HG02938 (cell line): ENCODE results near the gene FAM20C.

Experiments
- ATAC-seq: cut with Tn5 transposase; IDR thresholded peaks from one replicate; pipeline ENCODE4 v1.9.1; 2021; ENCODE audit warnings: mild to moderate bottlenecking, moderate library complexity; ENCODE audit not compliant: unreplicated experiment

Gene FAM20C

GRCh38 chr7:266851-267840, 74.8 kb downstream of the FAM20C start:
- no peak for ATAC-seq

DNA sequence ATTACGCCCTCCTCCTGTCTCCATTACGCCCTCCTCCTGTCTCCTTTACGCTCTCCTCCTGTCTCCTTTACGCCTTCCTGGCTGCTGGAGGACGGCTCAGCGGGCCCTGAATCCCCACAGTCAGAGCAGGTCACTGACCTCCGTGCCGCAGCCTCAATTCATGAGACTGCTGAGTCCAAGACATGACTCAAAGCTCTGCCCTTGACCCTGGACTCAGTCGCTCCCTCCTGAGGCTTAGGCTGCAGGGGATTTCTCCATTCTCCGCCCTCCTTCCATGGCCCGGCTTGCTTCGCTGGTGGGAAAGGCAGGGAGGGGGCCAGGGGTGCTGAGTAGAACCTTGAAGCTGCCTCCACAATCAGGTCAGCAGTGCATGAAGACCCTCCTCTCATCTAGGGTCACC, 76.6 kb downstream of the FAM20C start:
- ATAC-seq: no peak

DNA sequence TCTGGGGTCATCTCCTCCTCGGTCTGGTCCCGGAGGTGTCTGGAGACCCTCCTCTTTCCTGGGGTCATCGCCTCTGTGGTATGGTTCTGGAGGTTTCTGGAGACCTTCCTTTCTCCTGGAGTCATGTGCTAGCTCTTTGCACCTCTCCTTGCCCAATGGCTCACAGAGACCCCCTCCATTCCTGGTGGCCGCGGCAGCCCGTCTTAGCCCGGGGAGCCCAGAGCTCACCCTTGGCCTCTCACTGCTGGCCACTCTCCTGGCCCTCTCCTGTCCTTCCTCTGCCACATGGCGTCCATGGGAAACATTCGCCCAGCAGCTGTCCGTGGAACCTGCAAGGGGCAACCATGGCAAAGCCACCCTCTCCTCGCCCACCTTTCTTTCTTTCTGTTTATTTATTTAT, 77.3 kb downstream of the FAM20C start:
- ATAC-seq: no peak

GRCh38 chr7:270351-270983, 78.1 kb downstream of the FAM20C start:
- ATAC-seq: no peak

- ATAC-seq: no peak
Observed at GRCh38 chr7:271266-272107, 79.1 kb downstream of the FAM20C start.

DNA sequence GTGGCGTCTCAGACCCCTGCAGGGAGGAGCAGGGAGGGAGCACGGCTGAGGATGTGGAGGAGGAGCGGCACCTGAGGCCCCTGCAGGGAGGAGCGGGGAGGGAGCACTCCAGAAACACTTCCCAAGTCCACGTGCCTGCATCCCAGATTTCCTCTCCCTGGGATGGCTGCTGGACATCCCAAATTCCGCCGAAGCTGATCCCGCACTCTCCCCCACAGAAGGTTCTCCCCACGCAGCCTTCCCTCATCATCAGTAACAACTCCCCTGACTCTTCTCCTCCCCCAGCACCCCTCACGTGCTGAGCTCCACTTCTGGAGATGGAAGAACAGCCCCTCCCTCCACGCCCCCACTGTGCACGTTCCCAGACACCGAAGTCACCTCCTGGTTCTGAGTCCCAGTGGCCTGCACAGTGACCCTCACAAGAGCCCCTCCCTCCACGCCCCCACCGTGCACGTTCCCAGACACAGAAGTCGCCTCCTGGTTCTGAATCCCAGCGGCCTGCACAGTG, 79.8 kb downstream of the FAM20C start:
- ATAC-seq: no peak

DNA sequence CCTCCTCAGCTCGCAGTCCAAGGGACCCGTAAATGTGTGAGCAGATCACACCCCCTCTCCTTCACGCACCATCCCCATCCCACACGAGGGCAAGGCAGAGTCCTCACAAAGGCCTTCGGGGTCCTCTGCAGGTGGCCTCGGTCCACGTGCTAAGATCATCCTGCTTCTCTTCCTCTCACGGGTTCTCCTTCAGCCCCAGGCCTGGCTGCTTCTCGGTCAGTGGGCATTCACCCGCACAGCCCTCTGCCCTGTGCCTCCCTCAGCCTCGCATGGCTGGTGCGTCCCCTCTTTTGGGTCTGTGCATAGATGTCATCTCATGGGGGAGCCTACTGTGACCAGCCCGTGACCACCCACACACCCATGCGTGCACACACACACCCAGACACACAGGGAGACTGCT, 80.3 kb downstream of the FAM20C start:
- ATAC-seq: no peak

DNA sequence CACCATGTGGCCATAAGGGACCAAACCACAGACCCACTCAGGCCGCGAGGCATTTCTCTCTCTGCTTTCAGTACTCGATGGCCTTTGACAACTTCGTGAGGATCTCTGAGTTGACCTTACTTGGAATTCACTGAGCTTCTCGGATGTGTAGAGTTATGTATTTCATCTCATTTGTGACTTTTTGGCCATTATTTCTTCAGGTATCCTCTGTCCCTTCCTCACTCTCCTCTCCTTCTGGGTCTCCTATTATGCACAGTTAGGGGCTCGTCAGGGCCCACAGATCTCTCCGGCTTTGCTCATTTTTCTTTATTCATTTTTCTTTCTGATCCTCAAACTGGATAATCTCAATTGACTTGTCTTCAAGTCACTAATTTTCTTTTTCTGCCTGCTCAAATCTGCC, 81.0 kb downstream of the FAM20C start:
- ATAC-seq: no peak

- no peak for ATAC-seq
Observed at GRCh38 chr7:274266-274665, 81.9 kb downstream of the FAM20C start.

- no peak for ATAC-seq
Observed at GRCh38 chr7:276230-276835, 84.0 kb downstream of the FAM20C start.

DNA sequence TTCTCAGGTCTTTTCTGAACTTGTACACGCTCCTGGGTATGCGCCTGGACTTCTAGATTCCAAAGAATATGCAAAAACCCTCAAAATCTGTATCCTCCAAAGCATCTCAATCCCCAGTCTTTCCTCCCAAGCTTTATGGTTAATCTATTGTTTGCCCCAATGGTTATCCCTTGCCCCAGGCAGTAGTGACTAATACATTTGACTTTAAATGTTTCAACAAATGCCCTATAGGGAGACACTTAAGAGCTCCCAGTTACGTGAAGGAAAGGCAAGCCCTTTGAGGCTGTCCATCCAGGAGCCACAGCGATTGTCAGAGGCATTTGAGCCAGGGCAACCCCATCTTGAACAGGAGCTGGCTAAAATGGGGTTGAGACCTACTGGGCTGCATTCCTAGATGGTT, 84.9 kb downstream of the FAM20C start:
- no peak for ATAC-seq

DNA sequence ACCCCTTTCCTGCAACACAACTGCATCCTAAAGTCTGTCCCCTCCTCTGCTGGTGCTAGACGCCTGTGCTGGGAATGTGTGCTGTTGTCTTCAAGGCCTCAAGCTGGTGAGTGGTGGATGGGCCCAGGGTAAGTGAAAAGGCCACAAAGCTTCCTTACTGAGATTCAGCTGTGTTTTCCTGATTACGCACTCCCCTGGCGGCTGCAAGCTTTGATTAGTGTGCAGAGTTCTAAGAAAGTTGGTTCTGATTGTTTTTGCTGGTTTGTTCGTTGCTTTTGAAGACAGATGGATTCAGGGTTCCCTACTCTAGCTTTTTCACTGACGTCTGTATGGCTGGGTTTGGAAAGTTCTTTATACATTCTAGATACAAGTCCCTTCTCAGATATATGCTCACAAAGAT, 85.7 kb downstream of the FAM20C start:
- no peak for ATAC-seq

DNA sequence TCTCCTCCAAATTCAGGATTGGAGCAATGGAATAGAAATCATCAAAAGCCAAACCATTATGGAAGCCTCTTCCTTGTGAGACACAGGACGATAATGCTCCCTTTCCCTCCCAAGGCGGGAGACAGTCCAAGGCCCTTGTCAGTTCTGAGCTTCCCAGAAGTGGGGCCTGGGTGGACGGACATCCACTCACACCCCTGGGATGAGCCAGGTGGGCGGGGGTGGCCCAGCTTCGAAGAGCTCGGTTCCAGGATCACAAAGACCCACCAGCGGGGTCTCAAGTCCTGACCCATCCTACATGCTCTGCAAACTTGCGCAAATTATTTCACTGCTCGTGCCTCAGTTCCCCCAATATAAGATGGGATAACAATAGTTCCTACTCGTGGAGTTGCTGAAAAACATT, 87.5 kb downstream of the FAM20C start:
- no peak for ATAC-seq

GRCh38 chr7:280461-280860, 88.1 kb downstream of the FAM20C start:
- ATAC-seq: no peak

DNA sequence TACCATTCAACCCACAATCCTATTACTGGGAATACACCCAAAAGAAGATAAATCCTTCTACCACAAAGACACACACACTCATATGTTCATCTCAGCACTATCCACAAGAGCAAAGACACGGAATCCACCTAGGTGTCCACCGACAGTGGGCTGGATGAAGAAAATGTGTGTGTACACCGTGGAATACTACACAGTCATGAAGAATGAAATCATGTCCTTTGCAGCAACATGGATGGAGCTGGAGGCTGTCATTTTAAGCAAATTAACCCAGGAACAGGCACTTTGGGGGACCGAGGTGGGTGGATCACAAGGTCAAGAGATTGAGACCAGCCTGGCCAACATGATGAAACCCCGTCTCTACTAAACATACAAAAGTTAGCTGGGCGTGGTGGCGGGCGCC, 89.3 kb downstream of the FAM20C start:
- no peak for ATAC-seq

GRCh38 chr7:282621-283020, 90.2 kb downstream of the FAM20C start:
- ATAC-seq: no peak

DNA sequence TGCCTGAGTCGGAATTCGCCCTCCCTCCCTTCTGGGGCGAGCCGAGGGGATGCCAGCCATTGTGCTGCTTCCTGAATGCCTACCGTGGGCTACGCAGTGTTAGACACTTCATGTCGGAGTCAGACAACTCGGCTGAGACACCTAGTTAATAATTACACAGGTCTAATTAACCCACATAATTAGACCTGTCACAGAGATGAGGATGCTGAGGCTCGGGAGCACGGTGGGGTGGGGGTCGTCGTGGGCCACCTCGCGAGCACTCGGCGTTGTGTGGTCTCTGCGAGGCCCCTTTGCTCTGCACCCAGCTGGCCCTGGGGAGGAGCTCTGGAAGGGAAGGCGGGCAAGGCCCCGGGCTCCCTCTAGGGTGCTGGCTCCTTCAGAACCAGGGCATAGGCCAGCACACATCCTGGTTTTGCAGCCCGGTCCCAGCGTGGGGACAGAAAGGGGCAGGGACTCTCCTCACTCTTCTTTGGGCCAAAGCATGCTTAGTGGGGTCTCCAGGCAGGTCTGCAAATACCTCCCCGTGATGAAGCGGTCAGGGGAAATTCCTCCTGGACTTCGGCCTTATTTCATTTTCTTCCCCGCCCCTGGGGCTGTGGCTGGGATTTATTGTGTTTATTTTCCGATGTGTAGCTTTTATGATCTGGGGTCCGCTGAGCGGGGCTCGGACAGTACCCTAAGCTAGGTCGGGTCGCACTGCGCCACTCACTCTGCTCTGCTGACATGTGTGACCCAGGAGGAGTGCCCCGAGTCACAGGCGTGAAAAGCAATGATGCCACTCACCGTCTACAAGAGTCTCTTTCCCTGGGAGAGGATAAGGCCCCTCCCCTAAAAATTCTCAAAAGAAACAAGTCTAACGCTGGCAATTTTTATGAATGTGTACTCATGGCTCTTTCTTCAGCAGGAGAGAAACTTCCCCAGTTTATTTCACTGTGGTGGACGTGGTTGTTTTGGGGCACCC, 92.7 kb downstream of the FAM20C start:
- no peak for ATAC-seq

DNA sequence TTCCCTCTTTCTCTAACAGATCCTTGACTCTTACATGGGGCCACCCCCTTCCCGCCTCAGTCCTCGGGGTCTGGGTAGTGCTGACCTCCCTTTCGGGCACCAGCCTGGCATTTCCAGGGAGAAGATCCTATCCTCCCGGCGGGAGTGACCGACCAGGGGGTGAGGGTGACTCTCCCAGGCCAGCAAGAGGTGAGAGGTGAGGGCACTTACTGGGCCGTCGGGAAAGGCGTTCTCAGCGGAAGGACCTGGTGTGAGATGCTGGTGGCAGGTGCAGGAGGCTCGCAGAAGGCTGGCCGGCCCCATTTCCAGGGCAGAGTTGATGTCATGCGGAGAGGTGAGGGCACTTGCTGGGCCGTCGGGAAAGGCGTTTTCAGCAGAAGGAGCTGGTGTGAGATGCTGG, 93.4 kb downstream of the FAM20C start:
- ATAC-seq: no peak

- ATAC-seq: no peak
Observed at GRCh38 chr7:286266-286665, 93.9 kb downstream of the FAM20C start.

GRCh38 chr7:288671-289101, 96.3 kb downstream of the FAM20C start:
- ATAC-seq: no peak
